Stimulated activated CD4-positive, alpha-beta T cell treated with anti-CD3 and anti-CD28 coated beads, Interleukin-12 subunit alpha, Interleukin-12 subunit beta, amount 100 ng/mL, for 24 hours (primary cell): ENCODE data around the gene C20orf96.
A peak's percentile ranks its signal among the peaks of the same experiment; 100 is the strongest.
"Not testable (repeated sequence)": the region's sequence is repeated elsewhere in the genome, so short reads cannot be mapped to it uniquely, and the experiment has no call there.

Source experiments
- DNase-seq, 2 experiments: peaks; one replicate each; pipeline ENCODE4 v3.0.0-alpha.2; 2020; ENCODE audit warnings: low read depth in 2 of 2

Gene C20orf96

DNA sequence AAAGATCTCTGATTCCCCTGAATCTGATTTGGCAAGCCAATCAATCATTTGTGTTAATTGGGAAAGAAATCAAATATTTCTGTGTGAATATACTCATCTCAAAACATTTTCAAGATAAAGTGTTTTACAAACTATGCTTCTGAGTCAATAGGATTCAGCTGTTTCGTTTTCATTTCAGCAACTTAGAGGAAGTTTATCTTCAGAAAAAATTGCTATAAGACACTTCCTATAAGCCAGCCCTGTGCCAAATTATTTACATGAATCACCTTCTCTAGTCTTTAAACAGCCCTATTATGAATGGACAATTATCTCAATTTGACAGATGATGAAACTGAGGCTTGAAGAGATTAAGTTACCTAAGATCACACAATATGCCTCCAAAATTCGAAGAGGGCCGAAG lies 52.6 kb downstream of the C20orf96 start:
- DNase-seq = no peak

GRCh38 chr20:237489-237888 lies 53.1 kb downstream of the C20orf96 start:
- peak in 1 of 2 experiments; percentile 25 for DNase-seq

DNA sequence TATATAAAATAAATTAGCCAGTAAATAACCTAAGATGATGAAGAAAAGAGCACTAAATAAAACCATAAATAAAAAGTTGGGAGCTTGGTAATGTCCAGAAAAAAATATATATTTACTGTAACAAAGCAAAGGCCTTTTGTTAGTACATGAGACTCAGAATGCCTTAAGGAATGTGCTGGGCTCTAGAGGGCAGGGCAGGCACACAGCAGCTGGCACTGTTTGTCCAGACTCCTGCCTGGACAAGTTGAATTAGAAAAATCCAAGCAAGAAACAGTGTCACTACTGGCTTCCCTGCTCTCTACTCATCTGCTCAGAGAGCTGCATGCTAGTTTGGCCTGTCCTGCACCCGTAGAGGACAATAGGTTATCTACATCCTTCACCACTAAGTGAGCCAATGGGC lies 54.7 kb downstream of the C20orf96 start:
- DNase-seq = no peak

DNA sequence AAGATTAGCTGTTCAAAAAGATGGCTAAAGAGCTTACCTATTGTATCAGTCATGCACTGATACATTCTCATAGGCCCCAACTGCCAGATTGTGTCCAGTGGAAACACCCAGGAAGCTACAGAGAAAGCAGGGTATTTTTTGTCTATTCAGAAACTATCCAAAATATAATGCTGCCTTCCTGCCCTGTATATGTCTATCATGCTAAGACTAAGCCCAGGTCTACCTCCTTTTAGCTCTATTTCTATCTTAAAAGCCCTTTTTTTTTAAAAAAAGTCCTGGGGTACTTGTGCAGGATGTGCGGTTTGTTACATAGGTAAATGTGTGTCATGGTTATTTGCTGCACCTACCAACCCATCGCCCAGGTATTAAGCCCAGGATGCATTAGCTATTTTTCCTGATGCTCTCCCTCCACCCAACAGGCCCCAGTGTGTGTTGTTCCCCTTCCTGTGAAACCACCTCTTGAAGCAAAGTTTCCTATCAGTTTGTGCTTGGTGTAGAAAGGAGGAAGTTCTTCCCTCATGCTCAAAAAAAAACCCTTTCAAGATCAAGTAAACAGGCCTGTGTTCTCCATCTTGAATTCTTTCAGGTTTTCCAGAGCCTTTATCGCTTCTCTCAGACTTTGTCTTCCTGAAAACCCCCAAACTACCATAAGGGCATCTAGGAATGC lies 63.0 kb downstream of the C20orf96 start:
- no peak for DNase-seq

DNA sequence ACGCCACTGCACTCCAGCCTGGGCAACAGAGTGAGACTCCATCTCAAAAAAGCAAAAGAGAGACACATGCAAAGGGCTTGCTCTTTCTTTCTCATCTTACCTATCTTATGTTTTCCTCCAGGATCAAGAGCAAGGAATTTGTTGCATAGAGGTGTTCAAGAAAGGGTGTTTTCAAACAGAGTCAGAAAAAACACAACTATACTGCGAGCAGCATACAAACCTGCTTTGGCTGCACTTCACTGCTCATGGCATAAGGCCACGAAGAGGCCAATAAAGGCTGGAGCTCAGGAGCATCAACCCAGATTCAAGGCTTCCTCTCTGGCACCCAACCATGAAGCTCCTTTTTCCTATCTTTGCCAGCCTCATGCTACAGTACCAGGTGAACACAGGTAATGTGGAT lies 63.6 kb downstream of the C20orf96 start, which contains the start of gene DEFB129:
DEFB129 (plus strand) TSS at position 301 of the 400 bp plus-strand sequence; CDS start at position 332, 31 bp downstream.
- no peak for DNase-seq

DNA sequence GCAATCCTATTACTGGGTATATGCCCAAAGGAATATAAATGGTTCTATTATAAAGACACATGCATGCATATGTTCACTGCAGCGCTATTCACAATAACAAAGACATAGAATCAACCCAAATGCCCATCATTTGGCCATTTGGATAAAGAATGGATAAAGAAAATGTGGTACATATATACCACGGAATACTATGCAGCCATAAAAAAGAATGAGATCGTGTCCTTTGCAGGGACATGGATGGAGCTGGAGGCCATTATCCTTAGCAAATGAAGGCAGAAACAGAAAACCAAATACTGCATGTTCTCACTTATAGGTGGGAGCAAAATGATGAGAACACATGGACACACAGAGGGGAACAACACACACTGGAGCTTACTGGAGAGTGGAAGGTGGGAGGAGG lies 64.7 kb downstream of the C20orf96 start:
- DNase-seq = not testable (repeated sequence)

DNA sequence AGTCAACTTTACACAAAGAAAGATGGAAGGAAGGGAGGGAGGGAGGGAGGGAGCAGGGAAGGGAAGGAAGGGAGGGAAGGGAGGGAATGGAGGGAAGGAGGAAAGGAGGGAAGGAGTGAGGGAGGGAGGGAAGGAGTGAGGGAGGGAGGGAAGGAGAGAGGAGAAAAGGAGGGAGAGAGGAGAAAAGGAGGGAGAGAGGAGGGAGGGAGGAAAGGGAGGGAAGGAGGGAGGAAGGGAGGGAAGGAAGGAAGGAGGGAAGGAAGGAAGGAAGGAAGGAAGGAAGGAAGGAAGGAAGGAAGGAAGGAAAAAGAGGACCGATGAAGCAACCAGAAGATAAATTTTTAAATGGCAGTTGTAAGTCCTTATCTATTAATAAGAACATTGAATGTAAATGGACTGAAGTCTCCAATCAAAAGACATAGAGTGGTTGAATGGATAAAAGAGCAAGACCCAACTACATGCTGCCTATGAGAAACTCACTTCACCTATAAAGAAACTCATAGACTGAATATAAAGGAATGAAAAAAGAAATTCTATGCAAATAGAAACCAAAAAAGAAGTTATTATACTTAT lies 69.2 kb downstream of the C20orf96 start:
- no peak for DNase-seq
